Esophagus squamous epithelium (tissue), 5 donors: ENCODE measurements around the gene THADA. TPM values are rescaled to one million over a fixed set of nuclear protein-coding genes. Genes with fewer than 3 reads are reported as not detected.

Experiments
- DNase-seq: peaks from one replicate; lab custom pipeline; 2025; lab: John Stamatoyannopoulos, UW
- H3K27ac ChIP-seq, 4 donors: fragments of 200-600 bp; sonication (generic); one replicate each; pipeline ENCODE4 v1.5.1; 2016 to 2019; ENCODE audit warnings: mild to moderate bottlenecking in 1 of 4
- H3K27me3 ChIP-seq, 4 donors: fragments of 200-600 bp; sonication (generic); 1 replicate in 3 of 4; 2 replicates in 1 of 4; pipeline versions ENCODE4 v1.5.1 to v1.6.0; 2017 to 2021; ENCODE audit warnings: antibody characterized with exemption in 1 of 4
- H3K36me3 ChIP-seq, 3 donors: fragments of 200-600 bp; sonication (generic); one replicate each; pipeline ENCODE4 v1.5.1; 2016 to 2019
- H3K4me1 ChIP-seq, 3 donors: fragments of 200-600 bp; sonication (generic); one replicate each; pipeline ENCODE4 v1.5.1; 2017 to 2019
- H3K4me3 ChIP-seq, 4 donors: fragments of 200-600 bp; sonication (generic); 1 replicate in 3 of 4; 2 replicates in 1 of 4; pipeline ENCODE4 v1.5.1; 2016 to 2019; ENCODE audit warnings: mild to moderate bottlenecking in 2 of 4, moderate library complexity in 1 of 4
- H3K9me3 ChIP-seq, 3 donors: fragments of 200-600 bp; sonication (generic); one replicate each; pipeline ENCODE4 v1.5.1; 2016 to 2019
- CTCF ChIP-seq, 6 experiments: fragments of 450-650 bp in 4 of 6; fragments of 200-600 bp in 2 of 6; sonication (generic) in 2 of 6; IDR thresholded peaks; one replicate each; pipeline ENCODE4 v1.5.1; 2016 to 2019; ENCODE audit warnings: antibody characterized with exemption in 6 of 6, mild to moderate bottlenecking in 4 of 6, moderate library complexity in 4 of 6
- POLR2A ChIP-seq, 4 donors: fragments of 450-650 bp; IDR thresholded peaks; one replicate each; pipeline ENCODE4 v1.6.1; 2017; ENCODE audit warnings: antibody characterized with exemption in 4 of 4, mild to moderate bottlenecking in 4 of 4, moderate library complexity in 3 of 4
- WGBS, 2 donors: methylation state at CpG; one replicate each; pipeline ENCODE4 v1.1.5; 2018; 5-methylcytosine and 5-hydroxymethylcytosine counted together
- intact Hi-C: fragments of 100-400 bp; cut with DNase I; formaldehyde crosslinking; loops from one replicate; pipeline ENCODE4 v1.15.0; 2022
- small RNA-seq, 4 donors: library from RNA; depleted of rRNA; stranded (forward); fragments of <200 nt; gene quantifications; one replicate each; pipeline ENCODE3, GENCODE V24; 2016
- total RNA-seq, 4 donors: library from RNA; depleted of rRNA; stranded (reverse); fragments of >200 nt; gene quantifications; one replicate each; pipeline ENCODE4 v1.1.0, GENCODE V29; 2016
- donor health status: DM: yes; HTN: yes; CAD: no.

The THADA gene
- total RNA-seq, 4 donors from 2014 or later = 14.0 to 32.2 (median 21.0) TPM

DNA sequence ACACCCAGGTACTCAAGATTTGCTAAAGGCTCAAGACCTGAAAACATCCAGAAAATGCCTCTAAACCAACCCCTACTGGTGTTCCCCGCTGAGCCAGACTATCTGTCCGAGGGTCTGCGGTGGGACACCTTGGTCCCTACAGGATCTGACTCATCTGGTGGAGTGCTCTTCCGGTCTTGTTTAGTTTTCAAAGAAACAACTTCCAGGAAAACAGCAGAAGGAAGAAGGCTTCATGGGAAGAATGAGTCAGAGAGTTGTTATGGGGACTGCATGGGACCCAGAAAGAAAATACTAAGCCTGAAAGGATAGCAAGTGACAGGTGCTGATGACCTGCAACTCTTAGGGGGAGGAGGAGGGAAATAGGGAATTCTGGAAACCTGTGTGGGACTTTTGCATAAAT, 410.7 kb downstream of the THADA start:
- Histone ChIP-seq H3K4me1 (peaks cover 6 to 59% (median 9%) of the 10 kb centered on the region in 3 donors), H3K36me3 (no peaks in the 10 kb centered on the region), H3K27me3 (no peaks in the 10 kb centered on the region), H3K27ac (peak overlapping the region; percentile 40 to 81 (median 71)), H3K9me3 (no peaks in the 10 kb centered on the region), H3K4me3 (no peak overlapping the region)
- no peak for DNase-seq
- TF ChIP-seq CTCF (IDR thresholded peaks at IDR 0.05) (no peak), POLR2A (IDR thresholded peaks at IDR 0.05) (no peak)
- intact Hi-C loops = no loop called here
- WGBS, 2 donors = 44 to 78% methylated on average over 3 to 4 of the region's 4 CpGs

GRCh38 chr2:43184339-43184895, 411.4 kb downstream of the THADA start:
- no peaks in the 10 kb centered on the region for H3K36me3 ChIP-seq
- TF ChIP-seq POLR2A (IDR thresholded peaks at IDR 0.05) (no peak), CTCF (IDR thresholded peaks at IDR 0.05) (no peak)
- no peak overlapping the region for H3K4me3 ChIP-seq
- no peak for DNase-seq
- peaks cover 13 to 66% (median 14%) of the 10 kb centered on the region in 3 donors for H3K4me1 ChIP-seq
- peak overlapping the region; percentile 40 to 81 (median 71) for H3K27ac ChIP-seq
- H3K9me3 ChIP-seq = no peaks in the 10 kb centered on the region
- WGBS, 2 donors = 48 to 67% methylated on average over 4 to 9 of the region's 12 CpGs
- no peaks in the 10 kb centered on the region for H3K27me3 ChIP-seq
- intact Hi-C loops = no loop called here

- intact Hi-C loops = no loop called here
- TF ChIP-seq CTCF (IDR thresholded peaks at IDR 0.05) (no peak), POLR2A (IDR thresholded peaks at IDR 0.05) (no peak)
- Histone ChIP-seq H3K27ac (peak overlapping the region in 3 of 4 donors; percentile 57 to 81 (median 66)), H3K27me3 (no peaks in the 10 kb centered on the region), H3K9me3 (no peaks in the 10 kb centered on the region), H3K4me3 (no peak overlapping the region), H3K4me1 (peaks cover 18 to 73% (median 21%) of the 10 kb centered on the region in 3 donors), H3K36me3 (no peaks in the 10 kb centered on the region)
- no peak for DNase-seq
- 60 to 89% methylated on average over 4 of the region's 5 CpGs for WGBS, 2 donors
Measured at GRCh38 chr2:43183743-43184142, 412.1 kb downstream of the THADA start.

DNA sequence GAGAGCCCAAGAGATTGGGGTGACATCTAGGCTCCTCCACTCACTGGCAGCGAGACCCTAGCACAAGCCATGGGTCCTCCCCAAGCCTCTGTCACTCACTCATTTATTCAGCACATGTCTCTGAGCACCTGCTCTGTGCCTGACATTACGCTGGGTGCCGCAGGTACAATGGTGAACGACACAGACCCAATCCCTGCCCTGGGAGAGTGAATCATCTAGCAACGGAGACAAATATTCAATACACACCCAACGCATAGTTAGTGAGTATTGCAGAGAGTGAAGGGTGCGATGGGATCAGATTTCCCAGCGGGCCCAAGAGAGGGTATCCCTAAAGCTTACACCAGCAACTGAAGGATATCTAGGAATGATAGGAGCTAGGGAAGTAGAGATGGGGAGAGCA, 414.9 kb downstream of the THADA start:
- DNase-seq = no peak
- intact Hi-C loops = no loop called here
- WGBS, 2 donors = 70 to 73% methylated on average over 8 of the region's 8 CpGs
- peaks cover 0 to 2% (median 0%) of the 10 kb centered on the region in 3 donors for H3K9me3 ChIP-seq
- peaks cover 22 to 84% (median 24%) of the 10 kb centered on the region in 3 donors for H3K4me1 ChIP-seq
- no peak for TF ChIP-seq POLR2A (IDR thresholded peaks at IDR 0.05)
- H3K27ac ChIP-seq = peak overlapping the region in 3 of 4 donors; percentile 30 to 92 (median 91)
- H3K27me3 ChIP-seq = no peaks in the 10 kb centered on the region
- H3K4me3 ChIP-seq = no peak overlapping the region
- H3K36me3 ChIP-seq = no peaks in the 10 kb centered on the region

Small RNAs within 50 kb of the gene (small RNA-seq; reads per million reads assigned to genes)
- gene RF00019 = 0 reads per million in 4 donors
- gene RN7SL531P = 0 reads per million in 4 donors
- 0 reads per million in 4 donors for gene RNU6-958P

Other genes starting within 250 kb of the THADA start
- gene PLEKHH2, start 41.2 kb upstream of the THADA start, total RNA-seq = 10 to 100 TPM in 2 of 4 donors, 1 to 10 TPM in 2; 1.7 to 25.7 (median 8.3) TPM
- under 1 TPM in 1 of 4 donors, not detected in 3; 0.38 TPM for gene C1GALT1C1L, start 80.4 kb upstream of the THADA start, total RNA-seq
- 10 to 100 TPM in 3 of 4 donors, 1 to 10 TPM in 1; 9.4 to 19.1 (median 14.4) TPM for gene DYNC2LI1, start 178.0 kb upstream of the THADA start, total RNA-seq
- gene ABCG5, start 242.8 kb upstream of the THADA start, total RNA-seq = not detected
- not detected for gene ABCG8, start 242.9 kb upstream of the THADA start, total RNA-seq